Measurements from ENCODE around the gene CDH22. TPM values are rescaled to one million over a fixed set of nuclear protein-coding genes. Genes with fewer than 3 reads are reported as not detected.

CDH22 gene
- total and polyA plus RNA-seq, 10 of the 15 experiments (the other 5 are each of a cell fraction or from before 2014, with no cell fraction given) = not detected

DNA sequence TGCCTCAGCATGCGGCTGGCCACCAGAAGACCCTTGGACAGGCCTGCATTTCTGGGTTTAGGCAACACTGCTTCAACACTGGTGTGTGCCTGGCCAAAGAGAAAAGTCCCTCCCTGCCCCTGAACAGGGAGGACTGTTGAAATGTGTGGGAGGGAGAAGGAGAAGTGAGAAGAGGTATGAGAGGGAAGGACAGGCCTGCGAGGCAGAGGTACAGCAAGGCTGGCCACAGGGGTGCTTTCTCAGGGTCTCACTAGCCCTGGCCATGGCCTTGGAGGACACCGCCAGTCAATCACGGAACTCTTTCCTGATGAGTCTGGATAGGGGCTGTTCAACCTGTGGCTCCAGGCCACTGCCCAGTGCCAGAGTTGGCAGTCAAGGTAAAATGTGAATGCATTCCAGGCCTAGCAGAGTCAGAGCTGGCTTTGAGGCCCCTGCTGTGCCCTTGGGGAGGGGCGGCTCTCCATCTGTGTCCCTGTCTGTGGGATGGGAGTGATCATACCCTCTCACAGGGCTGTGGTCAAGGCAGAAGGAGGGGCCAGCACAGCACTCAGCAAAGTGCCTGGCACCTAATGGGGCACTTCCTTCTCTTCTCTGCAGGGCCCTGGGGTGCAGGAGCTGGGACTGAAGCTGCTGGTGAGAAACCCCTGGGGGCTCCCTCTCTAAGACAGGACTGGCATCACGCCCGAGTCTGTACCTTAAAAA, 43.2 kb upstream of the CDH22 start (continued):
- TF ChIP-seq ZBED1 (IDR thresholded peaks at IDR 0.05; ENCODE audit: borderline replicate concordance) (no peak), TCF12 (IDR thresholded peaks at IDR 0.05; ENCODE audit: low read depth, low read length) (no peak), SREBF1 (IDR thresholded peaks at IDR 0.05; ENCODE audit: low read length) (no peak), IKZF2 (IDR thresholded peaks at IDR 0.05) (peak; percentile 53 to 66; a peak in 2 of 4 replicates), CREM (IDR thresholded peaks at IDR 0.05; ENCODE audit: low read depth) (no peak), NFIC (IDR thresholded peaks at IDR 0.05; ENCODE audit: low read depth, low read length) (no peak), BMI1 (IDR thresholded peaks at IDR 0.05; ENCODE audit: borderline replicate concordance) (no peak), MEF2A (IDR thresholded peaks at IDR 0.05; ENCODE audit: insufficient read depth, low read depth, low read length) (no peak), BCL11A (IDR thresholded peaks at IDR 0.05; ENCODE audit: low read depth, low read length) (0 out of 2 replicates have a peak, but pooled peaks have one; percentile 51), SMC3 (IDR thresholded peaks at IDR 0.05; ENCODE audit: borderline replicate concordance, low read length) (no peak), SIN3A (IDR thresholded peaks at IDR 0.05; ENCODE audit: low read depth, low read length) (no peak), ZNF217 (IDR thresholded peaks at IDR 0.05) (no peak), BACH1 (IDR thresholded peaks at IDR 0.05; ENCODE audit: borderline replicate concordance) (no peak), ZNF24 (IDR thresholded peaks at IDR 0.05) (no peak), FOXK2 (IDR thresholded peaks at IDR 0.05) (no peak), SUPT20H (IDR thresholded peaks at IDR 0.05; ENCODE audit: borderline replicate concordance, control insufficient read depth, low read depth, low read length) (no peak), JUND (IDR thresholded peaks at IDR 0.05; ENCODE audit: low read depth, low read length) (no peak)
- TF ChIP-seq, protein P1, sequence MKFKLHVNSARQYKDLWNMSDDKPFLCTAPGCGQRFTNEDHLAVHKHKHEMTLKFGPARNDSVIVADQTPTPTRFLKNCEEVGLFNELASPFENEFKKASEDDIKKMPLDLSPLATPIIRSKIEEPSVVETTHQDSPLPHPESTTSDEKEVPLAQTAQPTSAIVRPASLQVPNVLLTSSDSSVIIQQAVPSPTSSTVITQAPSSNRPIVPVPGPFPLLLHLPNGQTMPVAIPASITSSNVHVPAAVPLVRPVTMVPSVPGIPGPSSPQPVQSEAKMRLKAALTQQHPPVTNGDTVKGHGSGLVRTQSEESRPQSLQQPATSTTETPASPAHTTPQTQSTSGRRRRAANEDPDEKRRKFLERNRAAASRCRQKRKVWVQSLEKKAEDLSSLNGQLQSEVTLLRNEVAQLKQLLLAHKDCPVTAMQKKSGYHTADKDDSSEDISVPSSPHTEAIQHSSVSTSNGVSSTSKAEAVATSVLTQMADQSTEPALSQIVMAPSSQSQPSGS (IDR thresholded peaks at IDR 0.05; ENCODE audit: low read length) = no peak
- TF ChIP-seq, protein P2, sequence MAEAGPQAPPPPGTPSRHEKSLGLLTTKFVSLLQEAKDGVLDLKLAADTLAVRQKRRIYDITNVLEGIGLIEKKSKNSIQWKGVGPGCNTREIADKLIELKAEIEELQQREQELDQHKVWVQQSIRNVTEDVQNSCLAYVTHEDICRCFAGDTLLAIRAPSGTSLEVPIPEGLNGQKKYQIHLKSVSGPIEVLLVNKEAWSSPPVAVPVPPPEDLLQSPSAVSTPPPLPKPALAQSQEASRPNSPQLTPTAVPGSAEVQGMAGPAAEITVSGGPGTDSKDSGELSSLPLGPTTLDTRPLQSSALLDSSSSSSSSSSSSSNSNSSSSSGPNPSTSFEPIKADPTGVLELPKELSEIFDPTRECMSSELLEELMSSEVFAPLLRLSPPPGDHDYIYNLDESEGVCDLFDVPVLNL (IDR thresholded peaks at IDR 0.05; ENCODE audit: low read depth, low read length) = no peak
- TF ChIP-seq, protein P3, sequence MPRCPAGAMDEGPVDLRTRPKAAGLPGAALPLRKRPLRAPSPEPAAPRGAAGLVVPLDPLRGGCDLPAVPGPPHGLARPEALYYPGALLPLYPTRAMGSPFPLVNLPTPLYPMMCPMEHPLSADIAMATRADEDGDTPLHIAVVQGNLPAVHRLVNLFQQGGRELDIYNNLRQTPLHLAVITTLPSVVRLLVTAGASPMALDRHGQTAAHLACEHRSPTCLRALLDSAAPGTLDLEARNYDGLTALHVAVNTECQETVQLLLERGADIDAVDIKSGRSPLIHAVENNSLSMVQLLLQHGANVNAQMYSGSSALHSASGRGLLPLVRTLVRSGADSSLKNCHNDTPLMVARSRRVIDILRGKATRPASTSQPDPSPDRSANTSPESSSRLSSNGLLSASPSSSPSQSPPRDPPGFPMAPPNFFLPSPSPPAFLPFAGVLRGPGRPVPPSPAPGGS (IDR thresholded peaks at IDR 0.05; ENCODE audit: borderline replicate concordance, insufficient read depth, low read depth, low read length, poor library complexity, severe bottlenecking) = no peak
- TF ChIP-seq, protein P4, sequence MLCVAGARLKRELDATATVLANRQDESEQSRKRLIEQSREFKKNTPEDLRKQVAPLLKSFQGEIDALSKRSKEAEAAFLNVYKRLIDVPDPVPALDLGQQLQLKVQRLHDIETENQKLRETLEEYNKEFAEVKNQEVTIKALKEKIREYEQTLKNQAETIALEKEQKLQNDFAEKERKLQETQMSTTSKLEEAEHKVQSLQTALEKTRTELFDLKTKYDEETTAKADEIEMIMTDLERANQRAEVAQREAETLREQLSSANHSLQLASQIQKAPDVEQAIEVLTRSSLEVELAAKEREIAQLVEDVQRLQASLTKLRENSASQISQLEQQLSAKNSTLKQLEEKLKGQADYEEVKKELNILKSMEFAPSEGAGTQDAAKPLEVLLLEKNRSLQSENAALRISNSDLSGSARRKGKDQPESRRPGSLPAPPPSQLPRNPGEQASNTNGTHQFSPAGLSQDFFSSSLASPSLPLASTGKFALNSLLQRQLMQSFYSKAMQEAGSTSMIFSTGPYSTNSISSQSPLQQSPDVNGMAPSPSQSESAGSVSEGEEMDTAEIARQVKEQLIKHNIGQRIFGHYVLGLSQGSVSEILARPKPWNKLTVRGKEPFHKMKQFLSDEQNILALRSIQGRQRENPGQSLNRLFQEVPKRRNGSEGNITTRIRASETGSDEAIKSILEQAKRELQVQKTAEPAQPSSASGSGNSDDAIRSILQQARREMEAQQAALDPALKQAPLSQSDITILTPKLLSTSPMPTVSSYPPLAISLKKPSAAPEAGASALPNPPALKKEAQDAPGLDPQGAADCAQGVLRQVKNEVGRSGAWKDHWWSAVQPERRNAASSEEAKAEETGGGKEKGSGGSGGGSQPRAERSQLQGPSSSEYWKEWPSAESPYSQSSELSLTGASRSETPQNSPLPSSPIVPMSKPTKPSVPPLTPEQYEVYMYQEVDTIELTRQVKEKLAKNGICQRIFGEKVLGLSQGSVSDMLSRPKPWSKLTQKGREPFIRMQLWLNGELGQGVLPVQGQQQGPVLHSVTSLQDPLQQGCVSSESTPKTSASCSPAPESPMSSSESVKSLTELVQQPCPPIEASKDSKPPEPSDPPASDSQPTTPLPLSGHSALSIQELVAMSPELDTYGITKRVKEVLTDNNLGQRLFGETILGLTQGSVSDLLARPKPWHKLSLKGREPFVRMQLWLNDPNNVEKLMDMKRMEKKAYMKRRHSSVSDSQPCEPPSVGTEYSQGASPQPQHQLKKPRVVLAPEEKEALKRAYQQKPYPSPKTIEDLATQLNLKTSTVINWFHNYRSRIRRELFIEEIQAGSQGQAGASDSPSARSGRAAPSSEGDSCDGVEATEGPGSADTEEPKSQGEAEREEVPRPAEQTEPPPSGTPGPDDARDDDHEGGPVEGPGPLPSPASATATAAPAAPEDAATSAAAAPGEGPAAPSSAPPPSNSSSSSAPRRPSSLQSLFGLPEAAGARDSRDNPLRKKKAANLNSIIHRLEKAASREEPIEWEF (IDR thresholded peaks at IDR 0.05; ENCODE audit: insufficient replicate concordance, low read depth, low read length) = no peak

Measured in GM12878 (cell line).